DMS53 treated with DMSO at 0.1 percent for 48 hours (cell line): Measurements from ENCODE around the gene IMPDH1.

ENCODE experiments used
- DNase-seq: peaks from one replicate; lab custom pipeline; 2025; ENCODE audit not compliant: unreplicated experiment; lab: John Stamatoyannopoulos, UW

Gene IMPDH1

GRCh38 chr7:128434413-128435326 lies 24.9 kb upstream of the IMPDH1 start:
- DNase-seq: no peak

GRCh38 chr7:128431754-128432153 lies 22.0 kb upstream of the IMPDH1 start:
- no peak for DNase-seq

GRCh38 chr7:128431221-128431620 lies 21.4 kb upstream of the IMPDH1 start:
- no peak for DNase-seq

GRCh38 chr7:128430207-128430606 lies 20.4 kb upstream of the IMPDH1 start:
- DNase-seq: no peak

- DNase-seq: peak; percentile 89
Measured at GRCh38 chr7:128427289-128427891, 17.6 kb upstream of the IMPDH1 start.

GRCh38 chr7:128425850-128426249 lies 16.1 kb upstream of the IMPDH1 start:
- peak; percentile 50 for DNase-seq

GRCh38 chr7:128424686-128425275 lies 15.0 kb upstream of the IMPDH1 start:
- no peak for DNase-seq

- DNase-seq: no peak
Measured at GRCh38 chr7:128422842-128423241, 13.1 kb upstream of the IMPDH1 start.

GRCh38 chr7:128422037-128422436 lies 12.3 kb upstream of the IMPDH1 start:
- no peak for DNase-seq

- no peak for DNase-seq
Measured at GRCh38 chr7:128421384-128421783, 11.6 kb upstream of the IMPDH1 start.

- no peak for DNase-seq
Measured at GRCh38 chr7:128420773-128421172, 11.0 kb upstream of the IMPDH1 start.

GRCh38 chr7:128419257-128419656 lies 9.5 kb upstream of the IMPDH1 start:
- DNase-seq: no peak

- DNase-seq: no peak
Measured at GRCh38 chr7:128417071-128417470, 7.3 kb upstream of the IMPDH1 start.

GRCh38 chr7:128415217-128415785 lies 5.5 kb upstream of the IMPDH1 start:
- DNase-seq: no peak

GRCh38 chr7:128410451-128410753 lies 620 bp upstream of the IMPDH1 start:
- DNase-seq: peak; percentile 68

GRCh38 chr7:128408709-128409595 lies 830 bp downstream of the IMPDH1 start:
- no peak for DNase-seq

GRCh38 chr7:128407751-128408708 lies 1.8 kb downstream of the IMPDH1 start:
- DNase-seq: no peak

GRCh38 chr7:128407233-128407589 lies 2.6 kb downstream of the IMPDH1 start:
- DNase-seq: no peak

GRCh38 chr7:128406314-128407232 lies 3.2 kb downstream of the IMPDH1 start:
- no peak for DNase-seq
